VCaP (cell line): Measurements from ENCODE around the gene KCNC1.

Experiments
- H3K27ac ChIP-seq: fragments of 450-650 bp; 2 replicates; pipeline ENCODE4 v1.5.1; 2017
- CTCF ChIP-seq: fragments of 450-650 bp; conservative IDR thresholded peaks from 2 replicates; pipeline ENCODE4 v1.5.1; 2017; ENCODE audit warnings: mild to moderate bottlenecking, moderate library complexity

KCNC1 gene

GRCh38 chr11:17702876-17703275, 31.7 kb upstream of the KCNC1 start:
- TF ChIP-seq CTCF = no peak
- H3K27ac ChIP-seq = no peak overlapping the region

DNA sequence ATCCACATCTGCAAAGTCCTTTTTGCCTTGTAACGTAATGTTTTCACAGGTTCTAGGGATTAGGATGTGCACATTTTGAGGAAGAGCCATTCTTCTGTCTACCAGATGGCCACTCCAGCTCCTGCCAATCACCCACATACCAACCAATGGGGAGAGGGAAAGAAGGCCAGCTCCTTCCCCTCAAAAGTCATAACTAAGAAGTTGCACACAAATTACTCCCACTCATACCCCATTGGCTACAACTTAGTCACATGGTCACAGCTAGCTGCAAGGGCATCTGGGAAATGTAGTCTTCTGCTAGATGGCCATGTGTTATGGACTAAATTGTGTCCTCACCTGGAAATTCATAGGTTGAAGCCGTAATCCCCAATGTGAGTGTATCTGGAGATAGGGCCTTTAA, 30.6 kb upstream of the KCNC1 start:
- no peak overlapping the region for H3K27ac ChIP-seq
- no peak for TF ChIP-seq CTCF

- no peak for TF ChIP-seq CTCF
- no peak overlapping the region for H3K27ac ChIP-seq
Measured at GRCh38 chr11:17707830-17708229, 26.8 kb upstream of the KCNC1 start.

- TF ChIP-seq CTCF = no peak
- no peak overlapping the region for H3K27ac ChIP-seq
Measured at GRCh38 chr11:17711836-17712235, 22.7 kb upstream of the KCNC1 start.

- no peak overlapping the region for H3K27ac ChIP-seq
- no peak for TF ChIP-seq CTCF
Measured at GRCh38 chr11:17713851-17714250, 20.7 kb upstream of the KCNC1 start.

DNA sequence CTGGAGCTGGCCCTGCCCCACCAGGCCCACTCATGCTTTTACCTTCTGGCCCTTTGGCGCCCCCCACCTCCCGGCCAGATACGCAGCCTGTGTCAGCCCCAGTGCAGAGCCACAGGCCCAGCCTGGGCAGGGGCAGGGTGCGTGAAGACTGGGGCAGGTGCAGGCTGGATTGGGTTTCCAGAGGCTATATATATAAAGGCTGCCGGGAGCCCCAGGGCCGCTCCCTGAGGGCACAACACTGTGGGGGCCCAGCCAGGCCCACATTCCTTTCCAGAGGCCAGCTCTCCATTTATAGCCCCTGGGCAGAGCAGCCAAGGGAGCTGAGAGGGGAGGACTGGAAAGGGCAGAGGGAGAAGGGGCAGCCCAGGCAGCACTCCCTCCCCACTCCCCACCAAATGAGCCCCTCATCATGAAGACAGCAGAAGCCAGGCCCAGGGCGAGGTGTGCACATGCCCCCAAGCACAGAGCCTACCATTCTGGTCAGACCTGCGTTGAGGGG, 20.2 kb upstream of the KCNC1 start:
- no peak for TF ChIP-seq CTCF
- no peak overlapping the region for H3K27ac ChIP-seq

DNA sequence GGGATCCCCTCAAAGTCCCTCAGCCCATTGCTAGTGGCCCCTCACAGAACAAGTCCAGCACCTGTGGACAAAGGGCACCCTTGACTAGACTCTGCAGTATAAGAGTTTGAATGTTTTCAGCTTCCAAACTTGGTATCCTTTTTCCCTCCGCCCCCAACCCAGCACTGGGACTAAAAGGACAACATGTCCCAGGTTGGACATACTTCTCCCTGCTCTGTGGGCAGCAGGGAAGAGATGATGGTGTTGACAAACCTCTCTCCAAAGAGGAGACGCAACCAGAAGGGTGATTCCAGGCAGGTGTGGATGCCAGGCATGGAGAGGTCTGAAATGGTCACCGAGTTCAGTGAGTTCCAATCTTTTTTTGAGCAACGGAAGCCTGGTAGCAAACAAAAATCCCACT, 19.7 kb upstream of the KCNC1 start:
- no peak overlapping the region for H3K27ac ChIP-seq
- no peak for TF ChIP-seq CTCF

- no peak overlapping the region for H3K27ac ChIP-seq
- no peak for TF ChIP-seq CTCF
Measured at GRCh38 chr11:17716807-17717206, 17.8 kb upstream of the KCNC1 start.
